ENCODE data around the gene STN1.
A peak's percentile ranks its signal among the peaks of the same experiment; 100 is the strongest.
"Not testable (repeated sequence)": the region's sequence is repeated elsewhere in the genome, so short reads cannot be mapped to it uniquely, and the experiment has no call there.

The STN1 gene

DNA sequence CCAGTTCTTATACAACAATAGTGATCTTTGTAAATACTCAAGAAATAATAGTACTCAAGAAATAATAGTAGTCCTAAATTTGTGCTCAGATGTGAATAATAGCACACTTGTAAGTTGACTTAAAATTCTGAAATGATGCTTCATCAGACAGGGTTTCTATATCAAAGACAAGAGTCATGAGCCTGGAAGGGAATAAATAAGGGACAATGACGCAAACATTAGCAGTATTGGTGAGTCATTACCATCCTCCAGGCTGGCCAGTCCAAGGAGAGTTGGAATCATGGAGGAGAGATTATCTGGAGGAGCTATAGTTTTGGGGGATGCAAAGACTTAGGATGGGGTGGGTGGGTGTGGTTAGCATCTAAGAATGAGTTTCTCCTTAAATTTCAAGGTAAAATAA is 56.5 kb downstream of the STN1 start:
- no peak for DNase-seq (ENCODE audit: low read depth)

DNA sequence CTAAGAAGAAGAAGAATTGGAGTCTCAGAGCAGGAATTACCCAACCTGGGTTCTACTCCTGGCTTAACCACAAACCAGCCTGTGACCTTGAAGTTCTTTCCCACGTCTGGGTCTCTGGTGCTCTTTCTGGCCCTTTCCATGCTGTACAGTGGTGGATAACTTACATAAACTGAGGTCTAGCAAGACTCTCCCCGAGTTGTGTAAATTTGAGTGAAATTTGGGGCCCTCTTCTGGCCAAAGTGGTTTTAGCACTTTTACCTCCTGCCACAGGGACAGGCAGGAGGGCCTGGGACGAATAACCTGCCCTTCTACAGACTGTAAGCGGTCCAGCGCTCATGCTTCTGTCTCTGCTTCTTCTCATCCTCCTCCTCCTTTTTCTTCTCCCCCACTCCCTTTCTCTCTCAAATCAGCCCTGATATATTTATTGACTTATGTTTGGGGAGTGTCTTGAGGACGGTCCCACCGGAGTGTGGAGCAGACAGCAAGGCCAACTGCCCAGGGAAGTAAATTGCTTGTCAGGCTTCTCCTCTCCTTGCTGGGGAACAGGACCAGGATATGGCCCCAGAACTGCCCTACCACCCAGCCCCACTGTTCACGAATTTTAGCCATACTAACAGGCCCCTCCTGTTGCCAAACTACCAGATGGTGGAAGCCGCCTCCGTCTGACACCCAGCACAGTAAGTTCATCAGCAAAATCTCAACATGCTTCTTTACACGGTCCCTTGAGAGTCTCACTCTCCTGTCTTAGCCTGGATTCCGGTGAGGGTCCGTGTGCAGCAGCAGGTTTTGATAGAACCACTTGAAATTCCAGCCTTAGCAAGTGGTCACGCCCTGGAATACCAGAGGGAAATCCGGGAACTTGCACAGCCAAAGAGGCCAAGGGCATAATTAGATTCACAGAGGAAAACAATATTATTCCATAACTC is 58.6 kb downstream of the STN1 start:
- no peak for DNase-seq (ENCODE audit: low read depth)

DNA sequence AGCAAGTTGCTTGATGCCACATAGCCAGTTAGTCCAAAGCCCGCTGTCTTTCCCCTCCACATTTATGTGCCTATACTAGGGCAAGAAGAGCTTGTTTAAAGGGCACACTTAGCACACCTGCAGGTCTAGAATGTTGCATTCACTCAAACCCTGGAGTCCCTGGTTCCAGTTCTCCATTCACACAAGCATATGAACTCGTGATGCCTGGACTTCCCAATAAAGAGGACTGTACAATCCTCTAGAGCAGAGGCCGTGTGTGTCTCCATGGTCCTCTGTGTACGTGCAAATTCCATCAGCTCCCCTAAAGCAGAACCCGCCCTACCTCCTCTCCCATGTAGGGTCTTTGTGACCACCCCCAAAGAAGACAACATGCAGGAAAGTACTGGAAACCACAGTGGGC is 59.6 kb downstream of the STN1 start:
- DNase-seq (ENCODE audit: low read depth), result no peak

DNA sequence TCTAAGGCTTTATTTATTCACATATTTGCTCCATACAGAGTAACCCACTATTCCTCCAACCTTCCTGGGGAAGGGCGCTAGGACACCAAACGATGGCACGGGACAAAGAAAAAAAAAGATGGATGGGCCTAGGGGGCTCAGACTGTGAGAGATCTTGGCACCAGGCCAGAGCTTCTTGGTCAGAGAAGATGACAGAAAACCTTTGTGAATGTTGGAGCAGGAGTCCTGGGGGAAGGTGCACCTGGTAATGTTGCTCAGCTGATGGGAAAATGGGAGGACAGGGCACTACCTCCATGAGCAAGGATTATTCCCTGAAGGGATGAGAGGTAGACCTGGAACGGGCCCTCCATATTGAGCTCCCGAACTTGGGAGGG is 61.2 kb downstream of the STN1 start:
- DNase-seq (ENCODE audit: low read depth), result no peak

DNA sequence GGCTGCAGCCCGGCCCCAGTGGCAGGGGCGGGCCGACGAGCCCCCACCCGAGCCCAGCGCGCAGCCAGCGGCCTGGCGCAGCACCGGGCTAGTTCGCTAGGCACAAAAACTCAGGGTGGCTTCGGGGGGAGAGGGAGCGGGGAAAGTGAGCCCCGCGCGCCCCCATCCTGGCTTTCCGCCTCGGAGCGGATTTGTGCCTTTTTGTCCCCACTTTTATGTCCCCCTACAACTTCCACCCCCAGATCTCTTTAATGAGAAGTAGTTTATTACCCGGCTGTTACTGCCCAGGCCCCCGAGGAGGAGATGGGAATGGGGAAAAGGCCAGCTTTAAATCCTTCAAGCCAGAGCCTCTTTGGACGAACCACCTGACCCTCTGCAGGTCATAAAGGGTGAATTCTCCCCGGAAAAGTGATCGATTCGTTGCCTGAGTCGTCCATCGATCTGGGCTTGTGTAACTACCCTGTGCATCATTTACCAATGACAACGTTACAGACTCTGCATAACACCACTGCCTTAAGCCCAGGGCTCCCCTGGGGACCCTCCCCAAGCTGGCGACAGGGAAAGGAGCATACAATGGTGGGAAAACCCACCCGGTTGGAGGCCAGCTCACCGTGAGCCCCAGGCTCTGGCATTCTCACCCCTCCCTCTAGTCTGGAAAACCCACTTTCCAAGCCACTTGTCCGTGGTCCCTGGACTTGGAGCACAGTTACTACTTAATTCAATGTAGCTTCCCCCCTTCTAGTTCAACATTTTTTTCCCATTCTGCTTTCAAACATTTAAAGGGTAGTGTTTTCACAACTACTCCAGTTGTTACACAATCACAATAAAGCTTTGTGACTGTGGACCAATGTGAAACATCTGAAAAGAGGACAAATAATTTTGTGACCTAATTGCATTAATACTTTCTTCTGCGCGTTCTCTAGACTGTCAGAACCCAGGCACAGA is 61.9 kb downstream of the STN1 start:
- DNase-seq (ENCODE audit: low read depth), result no peak

DNA sequence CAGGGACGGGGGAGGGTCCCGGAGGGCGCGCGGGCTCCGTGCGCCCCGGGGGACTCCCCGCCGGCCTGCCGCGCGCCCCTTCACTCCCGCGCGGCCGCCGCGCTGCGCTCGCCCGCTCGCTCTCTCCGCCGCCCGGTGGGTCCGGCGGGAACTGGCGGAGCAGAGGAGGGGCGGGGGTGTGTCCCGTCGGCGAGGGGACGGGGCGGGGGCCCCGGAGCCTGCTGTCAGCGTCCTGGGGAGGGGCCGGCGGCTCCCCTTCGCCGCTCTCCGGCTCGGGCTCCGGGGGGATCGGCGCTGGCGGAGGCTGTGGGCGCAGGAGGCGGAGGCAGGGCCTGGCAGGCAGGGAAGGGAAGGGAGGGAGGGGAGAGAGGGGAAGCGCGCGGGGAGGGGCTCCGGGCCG is 62.6 kb downstream of the STN1 start, which contains the start of gene SH3PXD2A:
TSS of gene SH3PXD2A (minus strand) at position 153 of the 400 bp plus-strand sequence. CDS start 310 bp downstream, outside the sequence.
- no peak for DNase-seq (ENCODE audit: low read depth)

DNA sequence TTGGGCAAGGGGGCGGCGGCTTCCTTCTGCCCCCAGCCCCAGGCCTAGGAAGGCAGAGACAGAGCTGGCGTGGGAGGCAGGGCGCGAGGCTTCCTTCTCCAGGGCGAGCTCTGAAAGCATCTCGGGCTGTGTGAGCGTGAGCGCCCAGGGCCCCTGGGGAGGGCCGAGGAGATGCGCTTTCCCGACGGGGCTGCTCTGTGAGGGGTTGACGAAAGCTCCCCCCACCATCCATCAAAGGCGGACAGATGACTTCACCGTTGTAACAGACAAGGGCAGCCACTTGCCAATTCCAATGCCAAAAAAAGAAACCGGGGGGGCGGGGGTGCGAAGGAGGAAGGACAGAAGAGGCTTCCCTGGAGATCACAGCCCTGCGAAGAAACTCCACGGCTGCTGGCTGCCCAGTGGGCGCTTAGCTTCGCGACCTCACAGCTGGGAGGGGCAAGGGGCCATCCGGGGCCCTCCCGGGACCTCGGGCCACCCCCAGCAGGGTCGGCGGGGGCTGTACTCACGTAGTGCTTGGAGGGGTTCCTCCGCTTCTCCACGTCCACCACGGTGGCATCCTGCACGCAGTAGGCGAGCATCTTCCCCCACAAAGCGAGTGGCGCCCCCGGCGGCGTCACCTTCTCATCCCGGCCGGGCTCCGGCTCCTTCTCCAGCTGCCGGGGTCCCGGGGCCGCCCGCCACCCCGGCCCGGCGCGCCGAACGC is 63.1 kb downstream of the STN1 start:
- no peak for DNase-seq (ENCODE audit: low read depth)

DNA sequence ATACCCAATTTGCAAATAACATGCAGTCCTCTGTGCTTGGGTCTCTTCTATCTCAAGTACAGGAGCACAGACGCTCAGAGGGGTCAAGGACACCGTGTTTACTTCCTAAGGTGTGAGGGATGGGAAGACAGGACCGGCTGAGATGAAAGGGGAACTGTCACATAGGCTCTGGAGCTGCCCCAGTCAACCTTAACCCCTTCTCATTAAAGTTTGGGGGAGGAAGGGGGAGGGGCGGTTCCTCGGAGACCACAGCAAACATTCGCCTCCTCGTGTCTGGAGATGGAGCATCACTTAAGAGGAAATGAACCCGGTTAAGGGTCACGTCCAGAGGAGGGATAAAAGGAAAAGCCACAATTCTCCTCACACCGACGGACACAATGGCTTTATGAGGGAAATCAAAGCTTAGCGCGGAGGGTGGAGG is 63.7 kb downstream of the STN1 start:
- no peak for DNase-seq (ENCODE audit: low read depth)

DNA sequence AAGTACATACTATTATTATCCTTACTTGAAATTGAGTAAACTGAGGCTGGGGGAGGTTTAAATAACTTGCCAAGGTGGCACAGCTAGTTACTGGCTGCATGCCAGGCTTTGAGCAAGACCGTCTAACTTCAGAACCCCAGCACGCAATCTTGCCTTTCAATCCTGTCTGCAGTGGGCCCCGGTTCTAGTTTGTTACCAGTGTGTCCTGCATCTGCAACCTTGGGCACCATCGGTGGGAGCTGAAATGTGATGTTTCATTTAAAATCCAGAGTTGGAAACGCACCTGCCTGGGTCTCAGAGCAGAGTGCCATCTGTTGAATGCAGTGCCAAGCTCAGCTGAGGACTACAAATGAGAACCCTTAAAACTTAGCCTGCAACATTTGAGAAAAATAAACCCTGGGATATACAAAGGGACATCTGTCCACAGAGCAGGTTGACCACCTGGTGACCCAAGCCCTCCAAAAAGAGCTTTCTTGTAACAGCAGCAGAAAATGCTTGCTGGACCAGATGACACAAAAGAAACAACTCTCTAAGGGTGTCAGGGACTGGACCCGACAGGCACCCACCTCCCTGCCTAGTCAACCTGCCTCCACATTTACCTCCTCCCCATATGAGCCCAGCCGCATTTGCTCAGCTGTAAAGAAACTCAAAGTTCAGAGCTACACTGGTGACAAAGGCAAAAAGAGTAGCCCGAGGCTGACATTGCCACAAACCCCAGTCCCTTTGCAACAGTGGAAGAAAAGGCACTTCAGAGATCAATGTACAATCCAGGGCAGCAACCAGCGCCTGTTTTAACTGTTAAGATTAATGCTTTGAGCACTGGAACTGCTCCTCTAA is 64.3 kb downstream of the STN1 start:
- DNase-seq (ENCODE audit: low read depth), result no peak

DNA sequence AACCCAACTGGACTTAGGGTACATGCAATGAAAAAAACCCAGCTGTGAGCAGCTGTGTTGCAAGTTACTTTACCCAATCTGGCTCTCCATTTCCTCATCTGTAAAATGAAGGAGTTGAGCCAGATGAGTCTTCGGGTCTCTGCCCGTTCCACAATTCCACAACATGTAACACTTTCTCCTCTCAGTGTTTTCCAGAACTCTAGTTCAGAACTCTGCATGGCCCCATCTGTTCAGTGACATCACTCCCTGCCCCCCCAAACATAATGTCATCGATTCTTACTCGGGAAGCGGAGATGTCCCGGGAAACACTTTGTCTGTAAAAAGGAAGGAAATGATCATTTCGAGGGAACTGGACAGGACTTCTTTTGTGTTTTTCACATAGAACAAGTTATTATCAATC is 65.1 kb downstream of the STN1 start:
- DNase-seq (ENCODE audit: low read depth), result no peak

DNA sequence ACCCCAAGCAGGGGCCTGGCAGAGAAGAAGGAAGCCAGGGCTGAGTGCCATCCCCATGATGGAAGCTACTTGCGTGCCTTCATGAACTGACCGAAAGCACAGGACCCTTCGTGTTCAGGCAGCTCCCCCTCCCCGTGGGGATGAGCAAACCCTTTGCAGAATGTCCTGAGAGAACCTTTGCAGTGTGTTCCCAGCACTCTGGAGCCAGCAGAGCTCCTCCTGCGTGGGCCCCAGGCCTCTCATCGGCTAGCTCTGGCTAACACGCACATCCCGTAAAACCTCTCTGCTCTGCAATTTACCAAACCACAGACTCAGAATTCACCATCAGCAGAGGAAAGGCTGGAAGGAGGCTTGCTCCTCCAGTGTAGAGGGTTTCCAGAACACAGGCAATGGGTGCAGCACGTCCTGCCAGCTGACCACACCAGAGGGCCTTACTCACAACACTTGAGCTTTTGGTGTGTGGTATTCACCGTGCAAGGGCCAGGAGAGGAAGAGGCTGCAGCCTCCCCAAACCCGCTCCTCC is 65.7 kb downstream of the STN1 start:
- DNase-seq (ENCODE audit: low read depth), result peak; percentile 86

DNA sequence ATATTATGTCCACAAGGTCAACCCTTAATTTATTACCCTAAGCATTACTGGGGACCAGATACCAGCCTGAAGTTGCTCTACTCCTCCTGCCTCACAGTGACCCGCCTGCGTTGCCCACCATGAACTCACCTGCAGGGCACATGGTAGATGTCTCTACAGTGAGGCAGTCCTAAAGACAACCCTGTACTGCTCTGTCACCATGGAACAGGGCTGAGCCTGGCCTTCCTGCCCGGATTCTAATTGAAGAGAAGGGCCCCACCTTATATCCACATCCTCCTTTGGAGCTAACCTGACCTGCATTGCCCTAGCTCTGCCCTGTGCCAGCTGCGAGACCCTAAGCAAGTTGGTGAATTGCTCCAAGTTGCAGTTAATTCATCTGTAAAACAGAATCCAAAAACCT is 66.7 kb downstream of the STN1 start:
- no peak for DNase-seq (ENCODE audit: low read depth)

DNA sequence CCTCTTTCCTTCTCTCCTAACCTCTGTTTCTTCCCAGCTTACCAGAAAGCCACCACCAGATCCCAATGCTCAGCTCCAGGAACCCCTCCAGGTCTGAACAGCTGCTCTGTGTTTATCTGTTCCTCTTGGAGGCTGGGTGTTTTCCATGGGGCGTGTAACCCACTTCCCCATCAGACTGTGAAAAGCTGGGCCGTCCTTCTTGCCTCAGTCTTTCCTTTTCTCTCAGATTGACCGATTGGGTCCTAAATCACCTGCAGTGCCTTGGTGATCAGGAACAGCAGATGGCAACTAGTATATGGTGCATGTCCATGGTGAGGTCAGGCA is 67.5 kb downstream of the STN1 start:
- DNase-seq (ENCODE audit: low read depth), result no peak

DNA sequence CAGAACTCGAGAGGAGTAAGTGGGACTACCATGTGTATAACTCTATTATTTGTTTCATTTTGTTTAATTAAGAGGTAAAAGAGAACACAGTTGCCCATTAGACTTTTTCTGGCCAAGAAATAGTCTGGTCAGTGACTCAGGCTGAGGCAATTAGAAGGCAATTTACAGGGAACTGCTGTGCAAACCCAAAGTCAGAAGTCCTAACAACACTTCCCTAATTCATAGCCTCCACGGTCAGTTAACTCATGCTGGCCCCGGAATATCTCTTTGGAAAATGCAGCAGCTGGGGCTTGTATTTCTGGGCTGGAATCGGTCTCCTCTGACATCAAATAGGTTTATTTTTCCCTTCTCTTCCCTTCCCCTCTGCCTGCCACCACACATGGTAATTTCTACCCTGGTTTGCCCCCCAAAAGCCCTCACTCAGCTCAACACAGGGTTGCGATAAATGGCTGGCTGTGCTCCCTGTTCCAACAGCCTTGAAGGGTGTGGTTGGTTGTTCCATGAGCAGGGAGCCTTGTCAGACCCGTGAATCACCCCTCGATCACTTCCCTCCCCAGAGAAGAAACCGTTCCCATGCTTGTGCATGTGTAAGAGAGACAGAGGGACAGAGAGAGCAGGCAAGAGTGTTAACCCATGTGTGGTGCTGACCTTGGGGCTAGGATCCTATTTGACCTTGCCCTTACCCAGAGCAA is 68.0 kb downstream of the STN1 start:
- DNase-seq (ENCODE audit: low read depth), result peak; percentile 85

DNA sequence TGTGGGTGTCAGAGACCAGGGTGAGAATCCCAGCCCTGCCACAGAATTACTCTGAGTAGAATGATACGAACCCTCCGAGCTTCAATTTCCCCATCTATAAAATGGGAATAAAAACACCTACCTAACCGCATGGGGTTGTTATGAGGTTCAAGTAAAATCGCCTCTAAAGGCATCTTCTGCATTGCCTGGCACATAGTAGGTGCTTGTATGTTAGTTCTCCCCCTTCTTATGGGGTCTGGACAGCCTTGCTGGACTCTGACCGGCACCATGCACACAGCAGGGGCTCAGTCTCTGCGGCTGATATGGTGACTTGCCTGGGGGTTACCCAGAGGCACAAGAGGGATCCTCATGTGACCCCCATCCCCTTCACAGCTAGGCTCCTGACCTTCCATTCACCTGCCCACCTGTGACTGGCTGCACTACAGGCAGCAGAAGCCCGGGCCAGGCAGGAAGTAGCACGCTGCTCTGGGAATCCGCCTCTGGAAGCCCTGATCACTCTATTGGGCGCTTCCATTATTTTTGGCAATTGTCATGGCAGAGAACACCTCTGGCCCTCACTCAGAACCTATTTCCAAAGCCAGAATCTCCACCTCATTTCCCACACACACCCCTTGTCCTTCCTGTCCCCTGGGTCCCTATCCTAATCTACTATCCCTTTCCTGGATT is 68.6 kb downstream of the STN1 start:
- DNase-seq (ENCODE audit: low read depth), result no peak

DNA sequence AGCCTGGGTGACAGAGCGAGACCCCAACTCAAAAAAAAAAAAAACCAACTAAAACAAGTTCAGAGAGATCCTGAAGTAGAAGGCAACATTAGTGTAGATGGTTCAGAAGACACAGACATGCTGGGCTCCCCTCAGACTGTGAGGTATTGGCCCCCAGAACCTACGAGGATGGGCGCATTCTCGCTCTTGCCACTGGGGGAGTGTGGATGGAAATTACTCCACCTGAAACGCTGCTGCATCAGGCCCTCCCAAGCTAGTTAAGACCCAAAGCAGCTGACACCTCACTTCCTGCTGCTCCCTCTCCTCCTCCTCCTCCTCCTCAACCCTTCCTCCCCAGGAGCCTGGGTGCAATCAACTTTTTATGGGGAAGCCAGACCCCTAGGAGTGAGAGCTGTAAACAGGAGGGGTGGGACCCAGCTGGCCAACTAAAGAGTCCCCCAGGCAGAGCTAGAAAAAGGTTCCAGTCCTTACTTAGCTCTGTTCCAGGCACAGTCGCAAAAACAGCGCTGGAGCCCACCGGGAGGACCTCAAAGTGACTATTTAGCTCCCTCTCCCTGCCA is 70.0 kb downstream of the STN1 start:
- no peak for DNase-seq (ENCODE audit: low read depth)

DNA sequence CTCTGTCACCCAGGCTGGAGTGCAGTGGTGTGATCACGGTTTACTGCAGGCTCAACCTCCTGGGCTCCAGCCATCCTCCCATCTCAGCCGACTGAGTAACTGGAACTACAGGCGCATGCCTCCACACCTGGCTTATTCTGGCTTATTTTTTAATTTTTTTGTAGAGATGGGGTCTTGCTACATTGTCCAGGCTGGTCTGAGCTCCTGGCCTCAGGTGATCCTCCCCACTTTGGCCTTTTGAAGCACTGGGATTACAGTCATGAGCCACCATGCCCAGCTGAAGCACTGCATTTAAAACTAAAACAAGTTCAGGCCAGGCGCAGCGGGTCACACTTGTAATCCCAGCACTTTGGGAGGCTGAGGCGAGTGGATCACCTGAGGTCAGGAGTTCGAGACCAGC is 70.6 kb downstream of the STN1 start:
- DNase-seq (ENCODE audit: low read depth), result no peak

DNA sequence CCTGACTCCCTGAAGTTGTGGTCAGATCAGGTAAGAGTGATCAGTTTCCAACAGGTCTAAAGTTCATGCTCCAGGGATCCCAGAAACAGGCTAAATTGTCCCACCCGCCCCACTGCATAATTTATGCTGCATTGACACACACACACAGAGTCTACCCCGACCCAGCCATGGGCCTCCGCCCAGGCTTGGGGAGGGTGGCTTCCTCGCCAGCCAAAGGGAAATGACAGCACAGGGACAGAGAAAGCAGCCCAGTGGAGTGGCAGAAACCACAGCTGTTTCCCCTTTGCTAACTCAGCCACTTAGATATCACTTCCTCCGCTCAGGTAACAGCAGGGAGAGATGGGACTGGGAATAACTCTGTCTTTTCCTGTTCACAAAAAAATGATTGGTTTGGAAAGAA is 72.0 kb downstream of the STN1 start:
- no peak for DNase-seq (ENCODE audit: low read depth)

DNA sequence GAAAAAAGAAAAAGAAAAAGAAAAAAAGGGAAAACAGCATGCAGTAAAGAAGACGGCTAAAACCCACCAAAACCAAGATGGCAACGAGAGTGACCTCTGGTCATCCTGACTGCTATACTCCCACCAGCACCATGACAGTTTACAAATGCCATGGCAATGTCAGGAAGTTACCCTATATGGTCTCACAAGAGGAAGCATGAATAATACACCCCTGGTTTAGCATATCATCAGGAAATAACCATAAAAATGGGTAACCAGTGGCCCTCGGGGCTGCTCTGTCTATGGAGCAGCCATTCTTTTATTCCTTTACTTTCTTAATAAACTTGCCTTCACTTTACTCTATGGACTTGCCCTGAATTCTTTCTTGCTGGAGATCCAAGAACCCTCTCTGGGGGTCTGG is 72.6 kb downstream of the STN1 start:
- not testable (repeated sequence) for DNase-seq (ENCODE audit: low read depth)

Data from GM04504 (cell line).